ENCODE data around the gene RILPL2.

RILPL2 gene

GRCh38 chr12:123391546-123392343 is 44.7 kb downstream of the RILPL2 start:
- no peak overlapping the region for H3K4me3 ChIP-seq (ENCODE audit: low read depth, low read length)
- peak; percentile 2 for DNase-seq (ENCODE audit: low read depth)
- TF ChIP-seq MYC (IDR thresholded peaks at IDR 0.05; ENCODE audit: low read depth, low read length), result no peak
- TF ChIP-seq, protein P1, sequence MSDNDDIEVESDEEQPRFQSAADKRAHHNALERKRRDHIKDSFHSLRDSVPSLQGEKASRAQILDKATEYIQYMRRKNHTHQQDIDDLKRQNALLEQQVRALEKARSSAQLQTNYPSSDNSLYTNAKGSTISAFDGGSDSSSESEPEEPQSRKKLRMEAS (IDR thresholded peaks at IDR 0.05; ENCODE audit: low read depth, low read length), result no peak
- TF ChIP-seq POLR2A (IDR thresholded peaks at IDR 0.05; ENCODE audit: extremely low read depth, insufficient read length), result no peak
- TF ChIP-seq, protein P2, sequence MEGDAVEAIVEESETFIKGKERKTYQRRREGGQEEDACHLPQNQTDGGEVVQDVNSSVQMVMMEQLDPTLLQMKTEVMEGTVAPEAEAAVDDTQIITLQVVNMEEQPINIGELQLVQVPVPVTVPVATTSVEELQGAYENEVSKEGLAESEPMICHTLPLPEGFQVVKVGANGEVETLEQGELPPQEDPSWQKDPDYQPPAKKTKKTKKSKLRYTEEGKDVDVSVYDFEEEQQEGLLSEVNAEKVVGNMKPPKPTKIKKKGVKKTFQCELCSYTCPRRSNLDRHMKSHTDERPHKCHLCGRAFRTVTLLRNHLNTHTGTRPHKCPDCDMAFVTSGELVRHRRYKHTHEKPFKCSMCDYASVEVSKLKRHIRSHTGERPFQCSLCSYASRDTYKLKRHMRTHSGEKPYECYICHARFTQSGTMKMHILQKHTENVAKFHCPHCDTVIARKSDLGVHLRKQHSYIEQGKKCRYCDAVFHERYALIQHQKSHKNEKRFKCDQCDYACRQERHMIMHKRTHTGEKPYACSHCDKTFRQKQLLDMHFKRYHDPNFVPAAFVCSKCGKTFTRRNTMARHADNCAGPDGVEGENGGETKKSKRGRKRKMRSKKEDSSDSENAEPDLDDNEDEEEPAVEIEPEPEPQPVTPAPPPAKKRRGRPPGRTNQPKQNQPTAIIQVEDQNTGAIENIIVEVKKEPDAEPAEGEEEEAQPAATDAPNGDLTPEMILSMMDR (IDR thresholded peaks at IDR 0.05; ENCODE audit: low read depth, low read length), result no peak

DNA sequence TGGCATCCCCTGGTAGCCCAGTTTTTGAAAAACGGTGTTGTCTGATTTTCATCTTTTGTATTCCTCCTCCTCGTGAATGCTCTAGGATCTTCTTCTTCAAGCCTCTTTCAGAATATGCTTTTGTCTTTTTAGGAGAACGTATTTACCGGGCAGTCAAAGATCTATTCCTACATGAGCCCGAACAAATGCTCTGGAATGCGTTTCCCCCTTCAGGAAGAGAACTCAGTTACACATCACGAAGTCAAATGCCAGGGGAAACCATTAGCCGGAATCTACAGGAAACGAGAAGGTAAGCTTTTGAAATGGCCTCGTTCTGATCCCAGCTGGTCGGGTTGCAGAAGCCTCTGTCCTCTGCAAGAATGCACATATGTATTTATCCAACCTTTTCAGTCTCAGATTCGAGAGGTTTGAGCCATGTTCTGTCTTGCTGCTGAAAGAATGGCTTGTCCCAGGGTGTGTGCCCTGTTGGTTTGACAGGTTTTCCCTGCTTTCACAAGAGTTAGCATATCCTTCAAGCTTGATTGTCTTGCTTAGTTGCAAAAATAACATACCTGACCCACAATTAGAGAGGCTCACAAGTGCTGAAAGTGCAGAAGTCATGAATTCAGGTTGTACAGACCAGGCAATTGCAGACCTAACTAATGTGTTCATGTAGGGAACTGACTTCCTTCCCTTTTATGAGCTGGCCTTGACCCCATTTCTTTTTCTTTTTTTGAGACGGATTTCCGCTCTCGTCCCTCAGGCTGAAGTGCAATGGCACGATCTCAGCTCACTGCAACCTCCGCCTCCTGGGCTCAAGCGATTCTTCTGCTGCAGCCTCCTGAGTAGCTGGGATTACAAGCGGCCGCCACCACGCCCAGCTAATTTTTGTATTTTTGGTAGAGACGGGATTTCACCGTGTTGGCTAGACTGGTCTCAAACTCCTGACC is 45.7 kb downstream of the RILPL2 start:
- peak overlapping the region; percentile 65 for H3K4me3 ChIP-seq (ENCODE audit: low read depth, low read length)
- DNase-seq (ENCODE audit: low read depth), result peak; percentile 23
- no peak for TF ChIP-seq MYC (IDR thresholded peaks at IDR 0.05; ENCODE audit: low read depth, low read length)
- TF ChIP-seq, protein P2 (IDR thresholded peaks at IDR 0.05; ENCODE audit: low read depth, low read length), result no peak
- TF ChIP-seq, protein P1 (IDR thresholded peaks at IDR 0.05; ENCODE audit: low read depth, low read length), result no peak
- TF ChIP-seq POLR2A (IDR thresholded peaks at IDR 0.05; ENCODE audit: extremely low read depth, insufficient read length), result no peak

GRCh38 chr12:123389560-123390351 is 46.7 kb downstream of the RILPL2 start:
- peak; percentile 63 for DNase-seq (ENCODE audit: low read depth)
- H3K4me3 ChIP-seq (ENCODE audit: low read depth, low read length), result peak overlapping the region; percentile 65
- TF ChIP-seq, protein P1 (IDR thresholded peaks at IDR 0.05; ENCODE audit: low read depth, low read length), result 0 out of 2 replicates have a peak, but pooled peaks have one; percentile 5
- TF ChIP-seq POLR2A (IDR thresholded peaks at IDR 0.05; ENCODE audit: extremely low read depth, insufficient read length), result no peak

GRCh38 chr12:123388951-123389559 is 47.4 kb downstream of the RILPL2 start:
- TF ChIP-seq POLR2A (IDR thresholded peaks at IDR 0.05; ENCODE audit: extremely low read depth, insufficient read length), result peak; percentile 52
- TF ChIP-seq MYC (IDR thresholded peaks at IDR 0.05; ENCODE audit: low read depth, low read length), result no peak
- peak overlapping the region; percentile 65 for H3K4me3 ChIP-seq (ENCODE audit: low read depth, low read length)
- peak; percentile 44 for DNase-seq (ENCODE audit: low read depth)

GRCh38 chr12:123388177-123388950 is 48.1 kb downstream of the RILPL2 start:
- TF ChIP-seq, protein P2 (IDR thresholded peaks at IDR 0.05; ENCODE audit: low read depth, low read length), result no peak
- TF ChIP-seq MYC (IDR thresholded peaks at IDR 0.05; ENCODE audit: low read depth, low read length), result 0 out of 2 replicates have a peak, but pooled peaks have one; percentile 14
- TF ChIP-seq, protein P1 (IDR thresholded peaks at IDR 0.05; ENCODE audit: low read depth, low read length), result no peak
- TF ChIP-seq POLR2A (IDR thresholded peaks at IDR 0.05; ENCODE audit: extremely low read depth, insufficient read length), result no peak
- peak overlapping the region; percentile 60 for H3K4me3 ChIP-seq (ENCODE audit: low read depth, low read length)
- peak; percentile 89 for DNase-seq (ENCODE audit: low read depth)

All from NB4 (cell line).